Glomerular visceral epithelial cell (primary cell): Measurements from ENCODE around the gene PDE4D.
"Not testable (repeated sequence)": the region's sequence is repeated elsewhere in the genome, so short reads cannot be mapped to it uniquely, and the experiment has no call there.

Experiments
- DNase-seq: peaks from one replicate; pipeline ENCODE4 v3.0.0-alpha.2; 2016; ENCODE audit errors: extremely low spot score

Gene PDE4D

DNA sequence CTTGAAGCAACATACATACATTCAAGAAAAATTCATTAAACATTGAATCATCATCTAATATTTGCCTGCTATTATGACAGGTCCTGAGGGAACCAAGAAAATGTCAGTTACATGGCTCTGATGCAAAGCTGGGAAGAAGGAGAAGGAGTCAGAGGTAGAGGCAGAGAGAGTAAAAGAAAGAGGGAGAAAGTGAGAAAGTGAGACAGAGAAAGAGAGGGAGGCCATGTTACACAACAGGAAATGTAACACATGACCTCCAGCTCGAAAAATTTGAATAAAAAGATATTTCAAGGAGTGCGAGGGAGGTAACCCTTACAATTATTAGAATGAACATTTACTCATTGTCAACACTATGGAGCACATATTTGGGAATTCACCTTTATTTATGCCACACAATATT lies 189.7 kb downstream of the PDE4D start:
- DNase-seq, result no peak

DNA sequence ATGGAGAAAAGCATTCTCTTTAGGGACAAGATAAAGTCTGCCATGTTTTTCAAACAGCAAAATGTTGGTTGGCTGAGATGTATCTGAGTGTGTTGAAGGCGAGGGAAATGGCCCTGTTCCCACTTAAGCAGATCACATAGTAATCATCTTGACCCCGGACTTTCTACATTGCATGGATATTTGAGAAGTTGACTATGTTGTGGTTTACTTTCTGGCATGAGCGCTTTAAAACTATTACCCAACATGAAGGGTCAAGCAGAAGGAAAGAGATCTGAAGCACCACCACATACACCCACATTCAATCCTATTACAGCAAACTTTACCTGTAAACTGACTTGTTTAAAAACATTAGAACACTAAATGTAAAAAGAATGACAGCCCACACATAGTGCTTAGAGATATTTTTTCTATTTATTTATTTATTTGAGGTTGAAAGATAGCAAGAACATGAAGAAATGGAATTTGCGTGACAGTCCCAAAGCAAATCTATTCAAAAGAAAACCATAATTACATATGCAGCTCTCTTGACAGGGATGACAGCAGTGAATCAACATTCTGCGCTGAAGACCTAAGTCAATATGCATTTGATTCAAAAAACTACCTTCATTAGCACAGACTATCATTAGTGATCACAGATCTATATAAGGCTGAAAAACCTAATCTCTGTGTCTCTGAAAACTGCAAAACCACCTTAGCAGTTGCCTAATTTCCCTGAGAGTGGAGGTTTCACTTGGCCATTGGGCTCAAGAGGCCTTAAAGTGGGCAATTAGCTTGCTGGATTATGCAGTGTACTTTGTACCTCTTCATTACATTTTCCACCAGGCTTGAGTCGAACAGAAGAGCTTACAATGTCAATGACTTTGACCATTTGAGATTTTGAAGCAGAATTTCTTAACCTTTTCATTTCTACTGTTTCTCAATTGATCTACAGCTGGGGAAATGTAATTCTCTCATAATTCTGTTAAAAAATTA lies 195.0 kb downstream of the PDE4D start:
- DNase-seq, result no peak

DNA sequence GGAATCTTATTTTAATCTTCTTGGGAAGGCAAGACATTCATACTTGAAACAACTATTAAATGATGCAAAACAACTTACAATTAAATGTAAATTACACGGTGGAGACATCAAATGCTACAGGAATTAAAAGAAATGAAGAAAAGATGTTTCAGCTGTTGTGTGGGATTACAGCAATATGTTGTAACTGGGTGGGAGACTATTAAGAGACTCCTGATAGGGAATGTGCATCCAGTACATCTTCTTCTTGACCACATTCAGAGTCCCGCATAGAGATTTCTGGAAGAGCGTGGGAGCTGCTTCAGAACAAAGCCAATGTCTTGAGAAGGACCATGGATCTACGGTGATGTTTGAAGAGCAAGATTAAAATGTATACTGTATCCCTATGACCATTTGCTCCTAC lies 199.1 kb downstream of the PDE4D start:
- DNase-seq, result no peak

DNA sequence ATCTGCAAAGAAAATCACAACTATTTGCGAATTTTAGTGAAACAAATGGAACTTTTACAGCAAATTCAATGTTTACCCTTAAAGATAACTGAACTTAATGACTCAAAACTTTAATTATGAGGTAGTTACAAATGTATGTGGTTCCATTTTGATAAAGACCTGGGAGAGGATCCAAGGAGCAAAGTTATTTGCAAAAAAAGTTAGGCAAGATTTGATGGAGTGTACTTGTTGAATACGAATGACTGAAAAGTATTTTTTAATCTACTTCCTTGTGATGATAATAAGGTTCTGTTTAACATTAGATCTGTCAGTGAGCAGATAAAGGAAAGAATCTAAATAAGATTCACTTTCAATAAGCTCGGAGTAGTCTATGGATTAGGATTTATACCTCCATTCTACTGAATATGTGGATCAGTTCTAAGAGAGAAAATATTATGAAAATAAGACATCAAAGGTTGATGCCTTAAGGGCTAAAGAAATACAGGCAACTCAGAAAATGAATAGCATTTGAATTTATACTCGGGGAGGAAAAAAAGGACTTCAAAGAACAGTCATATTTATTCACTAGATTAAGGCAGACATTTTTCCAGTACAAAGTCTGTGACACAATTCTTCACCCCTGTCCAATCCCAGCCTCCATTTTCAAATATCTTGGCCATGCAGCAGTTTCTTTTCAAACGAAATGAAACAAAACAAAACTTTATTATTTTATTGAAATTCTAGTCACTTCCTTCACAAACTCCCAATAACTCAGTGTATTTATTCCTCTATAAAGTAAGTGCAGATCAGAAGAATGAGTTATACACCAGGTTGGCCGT lies 199.8 kb downstream of the PDE4D start:
- no peak for DNase-seq

DNA sequence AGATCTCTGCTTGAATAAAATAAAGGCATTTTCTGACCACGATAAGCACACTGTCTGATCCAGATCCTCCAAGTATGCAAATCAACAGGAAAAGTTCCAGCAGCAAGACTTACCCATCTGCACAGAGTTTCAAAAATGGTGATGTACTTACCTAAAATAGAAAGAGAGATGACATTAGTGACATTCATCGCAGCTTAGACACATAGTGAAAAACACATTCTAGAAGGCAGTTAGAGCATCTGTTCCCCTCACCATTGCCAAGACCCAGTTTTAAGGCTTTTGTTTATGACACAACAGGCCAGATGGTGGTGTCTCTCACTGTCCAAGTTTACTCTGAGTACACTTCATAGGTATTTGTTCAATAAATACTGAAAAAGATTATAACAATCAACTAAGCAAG lies 207.7 kb downstream of the PDE4D start:
- no peak for DNase-seq

DNA sequence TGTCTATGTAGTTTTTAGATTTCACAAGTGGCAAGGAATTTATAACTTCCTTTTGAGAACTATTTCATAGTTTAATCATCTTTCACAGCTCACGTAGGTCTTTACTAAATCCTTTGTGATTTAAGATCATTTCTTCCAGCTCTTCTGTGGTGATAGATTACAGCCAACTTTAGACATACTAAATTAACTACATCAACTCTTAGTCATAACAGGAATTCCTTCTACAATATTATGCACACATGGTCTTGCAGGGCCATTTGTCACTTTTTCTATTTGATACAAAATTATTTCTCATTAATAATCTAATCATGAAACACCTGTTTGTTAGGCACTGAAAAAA lies 208.4 kb downstream of the PDE4D start:
- DNase-seq, result no peak

DNA sequence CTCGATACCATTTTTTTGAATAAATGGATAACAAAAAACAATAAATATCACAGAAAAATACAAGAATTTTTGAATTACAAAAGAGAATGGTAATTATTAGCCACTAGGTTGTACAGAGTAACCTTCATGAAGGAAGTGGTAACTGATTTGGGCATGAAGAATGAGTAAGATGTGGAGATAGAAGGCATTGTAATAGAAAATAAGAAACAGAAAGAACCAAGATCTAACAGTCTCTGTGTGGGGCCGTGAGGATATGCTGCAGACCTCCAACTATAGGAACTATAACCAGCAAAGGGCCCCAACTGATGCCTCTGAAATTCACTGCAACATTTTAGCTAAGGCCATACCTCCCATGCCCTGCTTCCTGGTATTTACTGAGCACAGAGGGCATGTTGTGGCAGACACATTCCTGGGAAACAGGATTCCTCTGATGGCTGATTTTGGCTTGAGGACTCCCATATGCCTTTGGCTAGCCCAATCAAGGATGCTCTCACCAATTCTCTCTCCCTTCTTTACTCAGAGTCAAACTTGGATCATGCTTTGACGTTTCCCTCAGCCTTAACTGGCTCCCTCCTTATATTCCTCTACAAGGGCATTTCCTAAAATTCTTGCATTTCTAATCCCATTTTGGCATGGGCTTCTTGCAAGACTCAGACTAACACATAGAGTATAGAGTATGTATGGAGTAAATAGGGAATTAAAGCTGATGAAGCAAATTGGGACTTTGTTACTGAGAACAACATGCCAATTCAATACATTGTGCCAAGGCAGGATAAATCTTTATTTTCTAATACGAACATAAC lies 208.9 kb downstream of the PDE4D start:
- no peak for DNase-seq

DNA sequence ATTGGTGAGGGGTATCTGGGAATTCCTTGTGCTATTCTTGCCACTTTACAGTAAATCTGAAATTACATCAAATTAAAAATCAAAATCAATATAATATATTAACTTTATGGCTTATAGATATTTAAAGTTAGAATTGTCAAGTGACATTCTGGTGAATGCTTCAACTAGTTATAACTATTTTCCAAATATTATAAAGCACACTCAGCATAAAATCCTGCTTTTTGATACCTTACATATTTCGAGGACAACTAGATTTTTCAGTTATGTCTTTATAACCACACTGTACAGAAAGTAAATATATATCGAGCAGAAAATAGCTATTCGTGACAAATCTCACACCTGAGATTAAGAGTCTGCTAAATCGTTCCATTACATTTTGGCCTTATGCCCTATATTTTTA lies 210.2 kb downstream of the PDE4D start:
- DNase-seq, result no peak

DNA sequence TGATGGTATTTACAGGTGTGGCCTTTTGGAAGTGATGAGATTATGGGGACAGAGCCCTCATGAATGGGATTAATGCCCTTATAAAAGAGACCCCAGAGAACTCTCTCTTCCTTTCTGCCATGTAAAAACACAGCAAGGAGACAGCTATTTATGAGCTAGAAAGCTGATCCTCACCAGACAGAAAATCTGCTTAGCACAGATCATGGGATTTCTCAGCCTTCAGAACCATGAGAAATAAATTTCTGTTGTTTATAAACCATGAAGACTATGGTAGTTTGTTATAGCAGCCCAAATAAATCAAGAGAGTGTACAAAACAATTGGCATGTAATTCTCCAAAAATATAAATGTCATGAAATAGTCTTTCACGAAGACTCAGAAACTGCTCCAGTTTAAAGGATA lies 211.0 kb downstream of the PDE4D start:
- DNase-seq, result no peak

DNA sequence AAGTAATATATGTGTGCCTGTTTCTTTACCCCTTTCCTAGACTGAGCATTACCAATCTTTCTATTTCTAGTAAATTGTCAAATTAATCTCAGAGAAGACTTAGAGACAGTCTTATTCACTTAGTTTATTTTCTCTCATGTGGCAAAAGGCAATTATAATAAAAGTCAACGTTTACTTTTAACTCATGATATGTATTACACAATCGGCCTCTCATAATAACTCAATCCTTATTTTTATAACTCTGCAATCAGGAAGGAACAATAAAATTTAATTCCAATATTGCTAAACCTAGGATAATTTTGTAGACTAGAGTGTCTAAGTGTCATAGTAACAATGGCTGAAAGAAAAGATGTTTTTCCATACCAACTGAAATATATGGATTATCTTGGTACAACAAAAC lies 214.6 kb downstream of the PDE4D start:
- DNase-seq, result no peak

DNA sequence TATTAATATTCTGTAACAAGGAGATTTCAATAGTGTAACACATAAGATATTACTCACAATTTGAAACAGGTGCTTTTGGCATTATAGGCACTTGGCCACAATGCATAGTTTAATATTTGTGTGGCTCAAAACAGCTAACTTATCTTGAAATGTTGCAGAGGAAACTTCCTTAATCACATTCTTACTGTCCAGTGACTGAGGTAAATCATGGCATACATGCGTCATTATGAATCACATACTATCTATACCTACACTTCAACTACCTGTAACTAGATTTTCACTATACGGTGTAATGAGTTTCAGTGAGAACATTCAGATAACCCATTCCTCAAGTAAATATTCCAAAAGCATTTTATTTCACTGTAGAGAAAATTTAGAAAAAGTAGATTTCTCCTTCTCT lies 218.8 kb downstream of the PDE4D start:
- DNase-seq, result no peak

DNA sequence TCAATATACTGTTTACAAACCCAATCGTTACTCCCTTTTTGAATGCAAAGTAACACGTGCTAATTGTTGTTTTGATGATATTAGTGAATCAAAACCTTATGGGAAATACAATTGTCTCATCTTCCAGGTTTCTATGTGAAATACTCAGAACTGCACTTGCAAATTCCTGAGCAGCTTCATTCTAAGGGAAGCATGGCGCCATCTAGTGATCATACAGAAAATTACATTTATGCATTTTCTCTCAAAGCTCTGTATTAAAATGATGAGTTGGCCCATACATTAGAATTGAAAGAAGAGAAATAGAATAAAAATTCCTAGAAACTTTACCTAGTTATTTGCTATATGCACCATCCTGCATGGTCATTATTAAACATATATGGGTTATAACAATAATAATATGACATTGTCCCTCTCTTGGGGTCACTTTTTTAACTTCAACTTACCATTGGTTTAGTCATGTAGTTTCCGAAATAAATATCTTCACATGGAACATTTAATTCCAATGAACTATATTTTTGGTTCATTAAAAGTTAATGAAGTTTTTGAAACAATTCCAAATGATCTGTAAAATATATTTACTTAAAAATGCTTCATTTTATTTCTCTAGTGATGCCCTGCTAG lies 220.0 kb downstream of the PDE4D start:
- peak; percentile 58 for DNase-seq

DNA sequence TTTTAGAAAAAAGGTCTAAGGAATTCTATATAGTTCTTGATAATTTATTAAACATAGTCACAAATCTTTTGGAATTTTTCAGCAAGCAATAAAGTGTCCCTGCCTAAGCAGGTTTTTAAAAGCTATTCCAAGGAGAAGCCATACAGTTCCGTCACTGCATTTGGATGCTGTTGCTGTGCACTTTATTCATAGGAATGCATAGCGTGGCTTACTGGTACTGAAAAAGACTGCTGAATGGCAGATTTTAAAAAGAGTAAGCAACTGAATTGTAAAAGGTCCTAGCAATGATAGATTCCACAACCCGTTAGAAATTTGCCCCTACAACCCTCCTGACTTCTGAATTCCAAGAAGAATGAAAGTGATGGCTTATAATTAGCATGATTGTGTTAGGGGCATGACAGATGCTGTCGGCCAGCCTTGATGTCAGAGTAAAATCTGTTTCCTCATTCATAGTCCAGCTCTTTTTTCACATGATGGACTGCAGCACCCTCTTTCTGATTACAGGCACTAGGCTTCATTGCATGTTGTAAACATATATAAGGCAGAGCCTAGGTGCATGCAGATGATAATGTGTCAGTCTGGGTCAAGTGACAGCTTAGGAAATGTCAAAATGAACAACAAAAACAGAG lies 227.0 kb downstream of the PDE4D start:
- no peak for DNase-seq

DNA sequence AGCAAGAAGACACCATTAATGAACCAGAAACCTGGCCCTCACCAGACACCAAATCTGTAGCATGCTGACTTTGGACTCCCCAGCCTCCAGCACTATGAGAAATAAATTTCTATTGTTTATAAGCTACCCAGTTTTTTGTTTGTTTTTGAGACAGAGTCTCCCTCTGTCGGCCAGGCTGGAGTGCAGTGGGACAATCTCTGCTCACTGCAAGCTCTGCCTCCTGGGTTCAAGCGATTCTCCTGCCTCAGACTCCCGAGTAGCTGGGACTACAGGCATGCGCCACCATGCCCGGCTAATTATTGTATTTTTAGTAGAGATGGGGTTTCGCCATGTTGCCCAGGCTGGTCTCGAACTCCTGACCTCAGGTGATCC lies 227.7 kb downstream of the PDE4D start:
- DNase-seq, result not testable (repeated sequence)

DNA sequence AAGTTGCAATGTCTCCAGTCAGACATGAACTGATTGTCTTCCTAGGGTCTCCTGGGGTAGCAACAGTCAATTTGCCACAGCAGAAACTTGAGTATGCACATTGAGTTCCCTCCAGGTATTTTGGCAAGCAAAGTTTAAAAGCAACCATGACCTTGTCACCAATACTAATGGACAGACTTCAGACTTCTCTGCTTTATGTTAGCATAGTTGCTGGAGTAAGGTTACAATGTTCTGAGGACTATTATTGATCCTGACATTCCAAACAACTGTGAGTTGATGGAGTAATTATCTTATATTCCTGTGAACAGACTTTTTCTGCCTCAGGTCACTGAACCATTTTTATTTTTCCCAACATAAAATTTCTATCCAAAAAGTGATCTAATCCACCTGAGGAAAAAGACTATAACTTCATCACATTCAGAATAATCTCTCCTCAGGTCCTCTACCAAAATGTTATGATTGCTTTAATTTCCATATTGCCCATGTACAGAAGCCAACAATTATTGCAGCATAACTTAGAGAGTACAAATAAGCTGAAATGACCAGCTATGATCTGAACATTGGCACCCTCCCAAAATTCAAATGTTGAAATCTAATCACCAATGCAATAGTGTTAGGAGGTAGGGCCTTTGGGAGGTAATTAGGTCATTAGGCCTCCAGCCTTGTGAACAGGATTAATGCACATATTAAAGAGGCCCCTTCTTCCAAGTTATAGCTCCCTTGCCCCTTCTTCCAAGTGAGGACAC lies 228.3 kb downstream of the PDE4D start:
- no peak for DNase-seq

DNA sequence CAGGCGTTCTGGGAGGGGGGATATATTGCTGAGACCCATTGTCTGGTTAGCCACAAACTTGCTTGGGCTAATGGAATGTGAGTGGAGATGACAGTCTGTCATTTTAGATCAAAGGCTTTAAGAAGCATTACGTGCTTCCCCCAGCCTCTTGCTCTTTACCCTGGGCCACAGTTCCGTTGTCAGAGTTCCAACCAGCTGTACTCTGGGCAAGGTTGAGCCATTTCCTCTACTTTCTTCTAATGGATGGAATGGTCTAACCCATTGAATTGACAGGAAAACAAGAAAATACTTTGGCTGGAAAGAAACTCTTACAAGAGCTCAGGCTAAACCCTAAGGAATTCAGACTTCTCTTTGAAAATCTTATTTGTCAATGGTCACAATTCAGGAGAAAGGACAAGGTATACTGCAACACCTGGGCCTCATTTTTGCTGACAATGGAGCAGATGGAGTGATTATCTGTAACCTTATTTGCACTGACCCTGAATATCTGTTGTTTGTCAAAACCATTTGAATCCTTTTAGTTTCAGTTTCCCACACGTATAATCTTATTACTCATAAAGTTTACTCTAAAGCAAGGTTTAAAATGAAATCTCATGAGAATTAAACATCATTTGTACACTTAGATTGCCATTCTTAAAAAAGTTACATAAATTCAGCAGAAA lies 231.4 kb downstream of the PDE4D start:
- DNase-seq, result peak; percentile 26

DNA sequence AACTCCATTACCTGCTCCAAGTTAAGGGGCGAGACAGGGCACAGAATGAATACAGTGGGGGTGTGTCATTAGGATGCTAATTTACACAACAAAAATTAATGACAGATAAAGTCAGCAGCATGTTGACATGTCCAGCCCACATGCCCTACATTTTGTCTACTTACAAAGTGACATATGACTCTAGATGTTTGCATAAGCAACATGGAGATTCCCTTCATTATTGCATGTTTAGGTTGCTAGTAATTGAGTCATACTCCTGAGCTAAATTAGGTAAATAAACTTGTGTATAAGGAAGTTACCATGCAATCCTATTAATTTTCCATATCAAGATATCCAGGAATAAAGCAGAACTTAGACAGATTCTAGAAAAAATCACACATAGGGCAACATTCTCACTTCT lies 232.2 kb downstream of the PDE4D start:
- no peak for DNase-seq

DNA sequence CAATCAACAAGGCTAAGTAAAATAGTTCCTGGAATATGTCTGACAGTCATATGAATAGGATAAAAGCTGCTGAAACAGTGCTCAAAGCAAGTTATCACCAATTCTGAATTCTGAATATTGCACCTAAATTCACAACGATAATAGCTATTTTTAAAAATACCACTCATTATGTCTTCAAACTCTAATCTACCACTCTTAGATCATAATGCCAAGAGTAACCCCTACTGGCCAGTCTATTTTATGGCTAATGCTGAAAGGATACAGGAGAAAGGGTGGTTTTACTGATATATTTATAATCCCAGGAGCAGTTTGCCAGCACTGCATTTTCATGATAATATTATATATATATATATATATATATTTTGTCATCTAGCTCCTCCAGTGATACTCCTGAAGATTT lies 232.8 kb downstream of the PDE4D start:
- peak; percentile 12 for DNase-seq

DNA sequence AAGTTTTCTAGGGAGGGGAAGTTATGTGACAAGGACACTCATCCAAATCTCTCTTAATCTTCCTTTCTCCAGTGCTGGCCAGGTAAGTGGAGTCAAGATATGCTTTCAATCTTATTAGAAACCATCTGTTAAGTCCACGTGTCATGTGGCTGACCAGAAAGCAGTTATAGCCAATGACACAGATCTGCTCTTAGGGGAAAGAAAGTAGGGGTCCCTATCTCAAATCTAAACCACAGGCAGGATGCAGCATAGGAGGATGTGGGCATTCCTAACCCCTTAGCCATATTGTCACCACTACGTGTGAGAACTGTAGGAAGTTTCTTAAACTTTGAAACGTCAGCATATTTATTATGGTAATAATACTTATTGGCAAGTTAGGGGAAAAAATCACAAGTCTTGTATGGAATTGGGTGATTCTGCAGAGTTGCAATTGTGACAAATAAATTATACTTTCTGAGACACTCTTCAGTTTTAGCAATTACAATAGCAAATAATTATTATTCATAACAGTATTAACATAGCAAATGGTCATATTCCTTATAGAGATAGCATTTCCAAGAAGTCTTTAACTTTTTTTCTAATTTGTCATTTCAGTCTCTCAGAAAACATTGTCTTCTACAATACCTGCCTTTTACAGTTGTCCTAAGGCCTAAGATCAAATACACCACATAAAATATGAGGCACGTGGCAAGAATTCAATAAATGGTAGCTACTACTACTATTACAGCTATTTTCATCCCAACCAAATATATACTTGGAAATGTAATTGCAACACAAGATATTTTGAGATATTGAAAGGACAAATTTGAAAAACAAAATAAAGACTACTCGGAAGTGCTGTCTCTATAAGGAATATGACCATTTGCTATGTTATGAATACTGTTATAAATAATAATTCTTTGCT lies 236.9 kb downstream of the PDE4D start:
- DNase-seq, result no peak
